Measurements from ENCODE around the gene GUSB. TPM values are rescaled to one million over a fixed set of nuclear protein-coding genes. Genes with fewer than 3 reads are reported as not detected.
A peak's percentile ranks its signal among the peaks of the same experiment; 100 is the strongest.
"Not testable (repeated sequence)": the region's sequence is repeated elsewhere in the genome, so short reads cannot be mapped to it uniquely, and the experiment has no call there.

Gene GUSB
- 10 to 100 TPM; 25.8 to 28.6 TPM for total RNA-seq
- long read RNA-seq, transcript GUSB-201 (12 exons, 2,300 nt), result major isoform, 20 of 47 reads
- long read RNA-seq, partial matches to known transcripts, result 1 of 47 reads
- long read RNA-seq, other reads (novel, unspliced or antisense), result 26 of 47 reads

DNA sequence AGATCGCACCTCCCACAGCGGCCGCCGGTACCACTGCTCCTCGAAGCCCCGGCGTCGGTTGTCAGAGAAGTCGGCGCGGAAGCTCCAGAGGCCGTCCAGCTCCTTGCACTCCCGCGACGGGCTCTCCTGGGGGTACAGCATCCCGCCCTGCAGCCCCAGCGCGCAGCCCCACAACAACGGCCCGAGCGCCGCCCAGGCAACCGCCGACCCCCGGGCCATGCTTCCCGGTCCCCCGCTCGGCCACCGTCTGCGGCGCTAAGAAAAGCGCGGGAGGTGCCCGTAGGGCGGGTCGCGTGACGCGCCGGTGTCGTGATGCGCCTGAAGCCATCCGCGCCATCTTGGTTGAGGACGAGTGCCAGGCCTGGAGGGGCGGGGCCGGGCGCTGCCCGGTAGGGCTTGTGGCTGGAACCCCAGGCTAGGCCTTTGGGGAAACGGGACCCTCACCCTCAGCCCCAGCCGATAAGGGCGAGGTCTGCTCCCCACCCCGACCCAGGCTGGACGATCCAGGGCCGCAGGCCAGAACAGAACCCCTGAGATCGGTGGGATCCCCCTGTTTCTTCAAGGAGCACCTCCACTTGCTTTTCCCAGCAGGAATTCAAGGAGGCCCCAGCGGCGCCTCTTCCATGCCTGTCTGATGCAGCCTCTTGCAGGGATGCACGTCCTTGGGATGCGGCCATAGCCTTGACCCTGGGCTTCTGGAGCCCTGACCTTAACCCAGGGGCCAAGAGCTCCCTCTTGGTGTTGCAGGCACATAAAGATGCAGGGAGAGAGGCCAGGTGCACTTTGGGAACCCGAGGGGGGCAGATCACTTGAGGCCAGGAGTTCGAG is at the start of gene GUSB:
TSS of gene GUSB (minus strand) at position 249 of the 828 bp plus-strand sequence. CDS start at position 219, 30 bp downstream.
- intact Hi-C loops (cut with DNase I), result no loop called here
- ATAC-seq (peak; percentile 97 to 98), DNase-seq (peak; percentile 94)

DNA sequence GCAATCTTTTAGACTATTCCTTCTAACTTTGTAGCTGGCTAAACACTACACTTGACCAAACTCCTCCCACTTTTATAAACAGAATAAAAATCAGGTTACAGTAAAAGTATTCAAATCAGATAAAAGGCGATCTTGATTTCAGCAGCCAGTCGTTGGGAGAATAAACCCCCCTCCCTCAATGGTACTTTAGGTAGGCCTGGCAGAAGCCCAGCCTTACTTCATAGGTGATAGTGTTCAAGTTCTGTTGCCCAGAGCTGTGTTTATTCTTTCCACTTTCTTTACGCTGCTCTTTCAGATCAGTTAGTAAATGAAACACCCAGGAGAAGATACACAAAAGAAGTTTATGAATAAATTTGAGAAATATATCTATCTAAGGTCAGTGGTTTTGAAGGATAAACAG is 46.3 kb upstream of the GUSB start:
- ATAC-seq; DNase-seq; intact Hi-C loops (cut with DNase I): not testable (repeated sequence)

DNA sequence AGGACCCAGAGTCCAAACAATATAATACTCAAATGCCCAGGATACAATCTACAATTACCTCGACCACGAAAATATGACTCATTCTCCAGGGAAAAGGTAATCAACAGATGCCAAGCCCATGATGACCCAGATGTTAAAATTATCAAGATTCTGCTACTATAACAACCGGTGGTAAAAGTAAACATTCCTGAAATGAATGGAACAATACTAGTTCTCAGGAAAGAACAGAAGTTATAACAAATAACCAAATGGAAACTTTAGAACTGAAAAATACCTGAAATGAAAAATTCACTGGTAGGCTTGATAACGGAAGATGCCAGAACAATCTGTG is 34.1 kb upstream of the GUSB start:
- DNase-seq (no peak), ATAC-seq (no peak)
- intact Hi-C loops (cut with DNase I), result no loop called here

DNA sequence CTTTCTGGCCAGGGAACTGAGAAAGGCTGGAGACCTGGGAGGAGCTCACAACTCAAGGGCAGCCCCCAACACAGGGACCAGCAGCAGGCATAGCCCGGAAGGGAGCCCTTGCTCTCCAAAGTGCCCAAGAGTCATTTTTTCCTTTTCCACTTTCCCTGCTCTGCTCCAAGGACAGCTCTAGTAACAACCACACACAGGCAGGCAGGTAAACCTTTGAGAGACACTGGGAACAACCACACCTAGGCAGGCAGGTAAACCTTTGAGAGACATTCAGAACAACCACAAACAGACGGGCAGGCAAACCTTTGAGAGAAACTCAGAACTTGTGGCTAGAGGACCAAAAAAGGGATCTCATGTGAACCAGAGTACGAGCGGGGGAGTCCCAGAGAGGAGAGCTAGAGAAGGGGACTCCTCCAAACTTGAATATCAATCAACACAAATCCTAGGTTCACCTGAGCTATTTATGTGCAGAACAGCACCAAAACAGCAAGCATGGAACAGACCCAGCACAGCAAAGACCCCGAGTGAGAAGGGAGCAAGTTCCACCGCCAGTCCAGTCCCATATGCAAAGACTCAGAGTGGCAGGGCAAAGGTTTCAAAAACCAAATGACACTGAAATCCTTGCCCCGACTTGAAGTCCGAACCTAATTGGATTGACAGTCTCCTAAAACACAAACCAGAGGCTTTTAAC is 33.6 kb upstream of the GUSB start:
- intact Hi-C loops (cut with DNase I), result no loop called here
- no peak for ATAC-seq
- no peak for DNase-seq

DNA sequence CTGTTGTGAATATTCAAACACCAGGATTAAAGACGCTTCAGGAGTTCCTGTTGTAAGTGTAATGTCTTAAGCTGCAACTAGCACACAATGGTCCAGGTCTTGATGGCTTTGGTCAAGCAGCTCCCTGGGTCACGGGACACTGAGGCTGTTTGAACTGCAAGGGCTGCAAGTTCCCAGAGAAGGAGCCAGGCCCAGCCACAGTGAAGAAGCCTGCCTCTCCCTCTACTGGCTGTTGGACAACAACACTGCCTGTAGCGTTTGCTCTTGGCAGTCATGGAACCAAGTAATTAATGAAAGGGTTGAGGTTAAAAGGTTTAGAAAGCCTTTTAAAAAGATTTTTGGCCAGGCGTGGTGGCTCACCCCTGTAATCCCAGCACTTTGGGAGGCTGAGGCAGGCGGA is 31.9 kb upstream of the GUSB start:
- ATAC-seq (peak in 1 of 2 donors; percentile 60), DNase-seq (peak; percentile 32)
- intact Hi-C loops (cut with DNase I), result no loop called here

DNA sequence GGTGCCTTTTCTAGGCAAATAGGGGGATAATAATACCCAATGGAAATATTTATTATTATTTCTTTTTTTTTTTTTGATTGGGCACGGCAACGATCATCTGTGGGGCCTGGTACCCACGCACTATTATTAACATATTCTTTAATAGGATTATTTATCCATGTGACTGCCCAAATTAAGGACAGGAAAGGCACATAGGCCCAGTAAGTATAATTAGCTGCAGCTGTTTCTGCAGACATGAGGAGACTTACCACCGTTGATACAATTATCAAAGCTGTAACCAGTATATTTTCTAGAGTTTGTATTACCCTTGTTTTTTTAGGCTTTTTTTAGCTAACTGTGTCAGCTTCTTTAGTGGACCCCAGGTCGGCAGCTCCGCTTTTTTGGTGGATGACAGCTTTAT is 25.2 kb upstream of the GUSB start:
- intact Hi-C loops (cut with DNase I), result no loop called here
- DNase-seq (no peak), ATAC-seq (no peak)

DNA sequence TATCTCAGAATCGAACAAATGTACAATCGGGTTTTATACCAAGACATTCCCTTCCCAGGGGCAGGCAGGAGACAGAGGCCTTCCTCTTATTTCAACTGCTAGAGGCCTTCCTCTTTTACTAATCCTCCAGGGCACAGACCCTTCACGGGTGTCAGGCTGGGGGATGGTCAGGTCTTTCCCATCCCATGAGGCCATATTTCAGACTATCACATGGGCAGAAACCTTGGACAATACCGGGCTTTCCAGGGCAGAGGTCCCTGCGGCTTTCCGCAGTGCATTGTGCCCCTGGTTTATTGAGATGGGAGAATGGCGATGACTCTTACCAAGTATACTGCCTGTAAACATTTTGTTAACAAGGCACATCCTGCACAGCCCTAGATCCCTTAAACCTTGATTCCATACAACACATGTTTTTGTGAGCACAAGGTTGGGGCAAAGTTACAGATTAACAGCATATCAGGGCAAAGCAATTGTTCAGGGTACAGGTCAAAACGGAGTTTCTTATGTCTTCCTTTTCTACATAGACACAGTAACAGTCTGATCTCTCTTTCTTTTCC is 23.2 kb upstream of the GUSB start:
- intact Hi-C loops (cut with DNase I), result not testable (repeated sequence)

DNA sequence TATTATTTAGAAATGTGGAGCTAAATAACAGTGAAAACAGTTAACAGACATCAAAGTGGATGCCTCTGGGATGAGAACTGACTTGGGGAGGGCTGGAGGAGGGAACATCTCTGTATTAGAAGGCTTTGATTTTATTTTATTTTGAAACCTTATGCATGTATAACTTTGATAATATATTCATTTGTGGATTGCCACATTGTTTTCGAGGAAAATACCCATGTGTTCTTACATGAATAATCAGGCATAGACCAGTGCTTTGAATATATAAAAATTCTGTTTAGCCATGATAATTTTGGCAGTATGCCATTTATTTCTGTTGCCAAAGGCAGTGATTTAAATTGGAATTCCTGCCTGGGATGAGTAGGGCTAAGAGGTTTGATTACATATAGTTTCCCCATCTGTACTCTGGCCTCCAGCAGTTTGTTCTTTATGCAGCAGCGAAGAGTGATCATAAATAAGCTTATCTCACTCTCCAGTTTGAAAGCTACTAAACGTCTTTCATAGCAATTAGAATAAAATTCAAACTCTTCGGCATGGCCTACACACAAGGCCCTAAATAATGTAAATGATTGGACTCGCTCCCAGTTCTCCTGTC is 18.9 kb upstream of the GUSB start:
- DNase-seq; ATAC-seq; intact Hi-C loops (cut with DNase I): not testable (repeated sequence)

More for the DNA sequence above, 23.2 kb upstream of the GUSB start:
- DNase-seq, ATAC-seq: not testable (repeated sequence)

DNA sequence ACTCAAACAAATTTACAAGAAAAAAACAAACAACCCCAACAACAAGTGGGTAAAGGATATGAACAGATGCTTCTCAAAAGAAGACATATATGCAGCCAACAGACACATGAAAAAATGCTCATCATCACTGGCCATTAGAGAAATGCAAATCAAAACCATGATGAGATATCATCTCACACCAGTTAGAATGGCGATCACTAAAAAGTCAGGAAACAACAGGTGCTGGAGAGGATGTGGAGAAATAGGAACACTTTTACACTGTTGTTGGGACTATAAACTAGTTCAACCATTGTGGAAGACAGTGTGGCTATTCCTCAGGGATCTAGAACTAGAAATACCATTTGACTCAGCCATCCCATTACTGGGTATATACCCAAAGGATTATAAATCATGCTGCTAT is 13.0 kb upstream of the GUSB start:
- ATAC-seq; DNase-seq; intact Hi-C loops (cut with DNase I): not testable (repeated sequence)

DNA sequence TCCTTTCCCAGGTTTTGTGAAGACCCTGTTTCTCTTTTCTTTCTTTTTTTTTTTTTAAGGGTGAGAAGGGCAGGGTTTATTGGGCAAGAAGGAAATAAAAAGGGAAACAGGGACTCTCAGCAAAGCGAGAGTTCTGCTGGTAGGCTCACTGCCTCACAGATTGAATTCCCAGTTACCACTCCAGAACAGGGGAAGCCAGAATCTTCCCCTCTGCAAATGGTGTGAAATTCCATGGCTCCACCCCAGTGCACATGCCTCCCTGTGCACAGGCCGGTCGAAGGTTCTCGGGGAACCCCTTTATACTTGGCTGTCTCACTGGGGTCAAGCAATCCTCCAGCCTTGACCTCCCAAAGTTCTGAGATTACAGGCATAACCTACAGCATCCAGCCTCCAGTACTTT is 10.5 kb upstream of the GUSB start:
- no peak for ATAC-seq
- no peak for DNase-seq
- intact Hi-C loops (cut with DNase I), result no loop called here

DNA sequence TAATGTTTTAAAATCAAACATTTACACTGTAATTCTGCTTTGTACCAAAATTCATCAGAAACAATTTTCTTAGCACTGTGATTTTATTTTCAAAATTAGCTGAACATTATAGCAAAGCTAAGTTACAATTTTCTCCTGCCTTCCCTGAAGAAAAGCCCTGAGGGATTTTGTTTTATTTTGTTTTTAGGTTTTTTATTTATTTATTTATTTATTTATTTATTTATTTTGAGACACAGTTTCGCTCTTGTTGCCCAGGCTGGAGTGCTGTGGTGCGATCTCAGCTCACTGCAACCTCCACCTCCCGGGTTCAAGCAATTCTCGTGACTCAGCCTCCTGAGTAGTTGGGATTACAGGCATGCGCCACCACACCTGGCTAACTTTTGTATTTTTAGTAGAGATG is 9.8 kb upstream of the GUSB start:
- ATAC-seq; DNase-seq; intact Hi-C loops (cut with DNase I): not testable (repeated sequence)

DNA sequence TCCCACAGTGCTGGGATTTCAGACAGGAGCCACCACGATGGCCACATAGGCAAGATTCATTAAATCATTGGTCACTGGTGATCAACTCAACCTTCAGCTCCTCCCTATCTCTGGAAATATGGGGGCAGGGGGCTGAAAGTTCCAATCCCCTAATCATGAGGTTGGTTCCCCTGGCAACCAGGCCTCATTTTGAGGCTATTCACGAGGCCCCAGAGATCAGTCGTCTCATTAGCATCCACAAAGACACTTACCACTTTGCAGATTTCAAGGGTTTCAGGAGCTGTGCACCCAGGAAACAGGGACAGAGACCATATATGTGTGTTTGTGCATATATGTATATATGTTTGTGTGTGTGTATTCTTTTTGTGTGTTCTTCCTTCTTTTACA is 7.7 kb upstream of the GUSB start:
- no peak for DNase-seq
- intact Hi-C loops (cut with DNase I), result no loop called here
- no peak for ATAC-seq

DNA sequence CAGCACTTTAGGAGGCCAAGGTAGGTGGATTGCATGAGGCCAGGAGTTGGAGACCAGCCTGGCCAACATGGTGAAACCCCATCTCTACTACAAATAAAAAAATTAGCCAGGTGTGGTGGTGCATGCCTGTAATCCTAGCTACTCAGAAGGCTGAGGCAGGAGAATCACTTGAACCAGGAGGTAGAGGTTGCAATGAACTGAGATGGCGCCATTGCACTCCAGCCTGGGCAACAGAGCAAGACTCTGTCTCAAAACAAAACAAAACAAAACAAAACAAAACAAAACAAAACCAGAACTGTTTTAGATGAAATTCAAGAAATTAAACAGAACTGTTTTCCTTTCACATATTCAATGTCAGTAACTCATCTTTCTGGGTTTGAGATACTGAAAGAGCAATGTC is 6.5 kb upstream of the GUSB start:
- DNase-seq; ATAC-seq; intact Hi-C loops (cut with DNase I): not testable (repeated sequence)

DNA sequence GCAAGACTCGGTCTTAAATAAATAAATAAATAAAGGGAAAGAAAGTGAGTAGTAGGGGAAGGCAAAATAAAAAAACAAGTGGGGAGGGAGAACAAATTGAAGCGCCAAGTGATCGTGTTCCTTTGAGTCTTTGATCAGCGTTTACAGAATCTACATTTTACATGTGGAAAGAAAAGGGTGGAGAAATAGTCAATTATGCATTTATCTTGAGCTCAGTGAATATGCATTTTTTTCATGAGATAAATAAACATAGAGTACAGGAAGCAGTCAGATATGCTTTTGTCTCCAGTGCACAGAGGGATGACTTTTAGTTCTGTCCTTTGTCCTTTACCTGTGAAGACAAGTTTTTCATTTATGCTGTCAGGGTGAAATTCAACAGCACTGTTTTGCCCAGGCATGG is 6.1 kb upstream of the GUSB start:
- intact Hi-C loops (cut with DNase I), result no loop called here
- ATAC-seq, result no peak
- no peak for DNase-seq

DNA sequence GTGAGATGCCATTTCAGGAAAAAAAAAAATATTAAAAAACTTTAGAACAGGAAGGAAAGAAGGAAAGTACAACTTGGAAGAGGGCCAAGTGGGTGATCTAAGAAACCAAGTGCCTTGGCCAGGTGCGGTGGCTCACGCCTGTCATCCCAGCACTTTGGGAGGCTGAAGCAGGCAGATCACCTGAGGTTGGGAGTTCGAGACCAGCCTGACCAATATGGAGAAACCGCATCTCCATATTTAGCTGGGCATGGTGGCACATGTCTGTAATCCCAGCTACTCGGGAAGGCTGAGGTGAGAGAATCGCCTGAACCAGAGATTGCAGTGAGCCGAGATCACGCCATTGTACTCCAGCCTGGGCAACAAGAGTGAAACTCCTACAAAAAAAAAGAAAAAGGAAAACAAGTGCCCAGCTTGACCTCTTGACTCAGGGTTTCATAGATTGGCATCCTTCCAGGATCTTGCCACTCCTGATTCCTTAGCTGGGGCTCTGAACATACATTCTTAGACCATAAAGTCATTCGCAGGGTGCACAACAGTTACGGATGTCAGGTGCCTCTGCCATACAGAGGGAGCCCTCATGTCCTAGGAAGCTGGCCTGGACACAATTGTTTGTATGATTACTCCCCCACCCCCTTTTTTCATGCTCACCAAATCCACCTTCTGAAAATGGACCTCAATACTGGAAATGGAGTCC is 2.1 kb upstream of the GUSB start:
- DNase-seq (no peak), ATAC-seq (no peak)
- intact Hi-C loops (cut with DNase I), result no loop called here

DNA sequence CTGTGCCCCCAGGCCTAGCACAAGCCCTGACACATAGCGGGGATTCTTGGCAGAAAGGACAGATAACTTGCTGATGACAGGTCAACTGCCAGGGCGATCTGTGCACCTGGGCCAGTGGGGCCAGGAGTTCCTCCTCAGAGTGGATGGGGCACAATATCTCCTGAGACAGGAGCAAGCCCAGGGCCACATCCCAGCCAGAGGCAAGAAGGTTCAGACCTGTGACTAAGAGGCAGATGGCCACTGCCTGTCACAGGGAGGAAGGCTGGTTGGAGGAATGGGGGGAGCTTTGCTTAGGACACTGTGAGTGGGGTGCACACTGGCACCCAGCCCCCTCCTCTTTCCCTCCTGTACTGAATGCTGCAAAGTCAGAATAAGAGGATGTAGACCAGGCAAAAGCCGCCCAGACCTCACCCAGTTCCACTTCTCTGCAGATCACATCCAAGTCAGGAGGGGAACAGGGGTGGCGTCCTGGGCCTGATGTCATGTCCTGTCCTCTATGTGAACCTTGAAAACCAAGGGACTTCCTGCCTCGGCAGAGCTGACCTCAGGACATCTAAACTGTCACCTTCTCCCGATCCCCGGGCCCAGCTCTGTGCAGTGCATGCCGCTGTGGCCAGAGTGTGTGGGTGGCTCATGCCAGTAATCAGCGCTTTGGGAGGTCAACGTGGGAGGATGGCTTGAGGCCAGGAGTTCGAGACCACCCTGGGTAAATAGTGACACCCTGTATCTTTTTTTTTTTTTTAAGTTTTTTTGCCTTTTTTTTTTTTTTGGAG is 1.3 kb downstream of the GUSB start:
- peak; percentile 15 to 52 for ATAC-seq
- intact Hi-C loops (cut with DNase I), result no loop called here
- peak; percentile 69 for DNase-seq

DNA sequence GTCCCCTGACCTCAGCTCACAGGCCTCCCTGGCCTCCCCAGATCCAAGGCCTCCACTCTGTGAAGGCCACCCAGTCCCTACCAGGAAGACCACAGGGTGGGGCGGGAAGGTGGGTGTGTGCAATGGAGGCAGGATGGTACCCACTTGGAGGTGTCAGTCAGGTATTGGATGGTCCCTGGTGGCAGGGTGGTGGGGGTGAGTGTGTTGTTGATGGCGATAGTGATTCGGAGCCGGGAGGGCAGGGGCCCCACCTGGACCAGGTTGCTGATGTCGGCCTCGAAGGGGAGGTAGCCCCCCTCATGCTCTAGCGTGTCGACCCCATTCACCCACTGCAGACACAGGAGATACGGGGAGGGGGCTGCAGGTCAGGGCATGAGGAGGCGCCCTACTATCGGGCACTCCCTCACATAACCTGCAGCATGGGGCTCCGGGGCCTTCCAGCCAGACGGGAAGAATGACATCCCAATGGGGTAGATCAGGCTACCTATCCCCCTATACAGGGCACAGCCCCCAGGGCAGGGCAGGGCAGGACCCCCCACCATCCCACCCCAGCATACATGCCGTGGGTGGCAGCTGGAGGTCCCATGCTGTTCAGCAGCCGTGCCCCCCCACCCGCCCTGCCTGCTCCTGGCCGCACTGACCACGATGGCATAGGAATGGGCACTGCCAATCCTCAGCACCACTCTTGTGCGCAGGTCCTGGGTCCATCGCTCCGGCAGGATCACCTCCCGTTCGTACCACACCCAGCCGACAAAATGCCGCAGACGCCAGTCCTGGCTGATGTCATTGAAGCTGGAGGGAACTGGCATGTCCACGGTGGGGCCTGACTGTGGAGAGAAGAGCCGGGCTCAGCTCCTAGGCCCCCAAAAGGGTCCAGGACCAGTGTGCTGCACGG is 2.2 kb downstream of the GUSB start:
- ATAC-seq, result no peak
- DNase-seq, result no peak
- intact Hi-C loops (cut with DNase I), result no loop called here
